ENCODE measurements around the gene GRIA3.
"Not testable (repeated sequence)": the region's sequence is repeated elsewhere in the genome, so short reads cannot be mapped to it uniquely, and the experiment has no call there.

GRIA3 gene

DNA sequence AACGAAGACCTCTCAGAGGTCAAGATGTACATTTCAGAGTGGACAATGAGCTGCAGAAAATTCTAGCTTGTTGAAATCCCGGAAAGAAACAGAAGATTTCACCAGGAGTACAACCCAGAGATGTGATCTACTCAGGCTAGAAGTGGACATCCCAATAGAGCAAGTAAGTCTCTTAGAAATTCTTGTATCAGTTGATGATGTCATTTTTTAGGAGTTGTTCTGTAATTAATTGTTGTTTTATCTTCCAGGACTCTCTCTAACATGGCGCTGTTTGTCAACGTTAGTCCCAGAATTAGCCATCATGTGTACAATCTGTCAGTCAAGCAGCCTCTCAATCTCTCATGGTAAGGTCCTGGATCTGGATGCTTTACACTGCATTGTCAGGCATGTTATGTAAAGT is 174.4 kb downstream of the GRIA3 start:
- no peak for DNase-seq

GRCh38 chrX:123361371-123361770 is 177.3 kb downstream of the GRIA3 start:
- DNase-seq: no peak

GRCh38 chrX:123386196-123386595 is 202.1 kb downstream of the GRIA3 start:
- not testable (repeated sequence) for DNase-seq

DNA sequence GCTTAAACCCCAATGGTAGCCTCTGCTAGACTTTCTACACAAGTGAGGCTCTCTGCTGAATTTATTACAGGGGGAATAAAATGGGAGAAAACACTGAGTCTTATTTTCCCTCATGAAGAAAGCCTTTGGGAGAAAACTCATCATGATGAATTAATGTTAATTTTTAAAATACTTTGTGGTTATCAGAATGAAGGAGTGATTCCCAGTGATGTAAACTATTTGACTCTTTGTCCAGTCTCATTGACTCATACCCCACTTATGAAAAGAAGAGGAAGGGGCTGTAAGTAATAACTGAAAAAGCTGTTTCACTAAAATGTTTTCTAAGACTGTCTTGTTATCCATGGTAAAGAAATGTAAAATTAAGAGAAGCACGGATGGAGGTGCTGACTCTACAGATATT is 208.8 kb downstream of the GRIA3 start:
- DNase-seq: no peak

GRCh38 chrX:123399709-123400108 is 215.6 kb downstream of the GRIA3 start:
- DNase-seq: no peak

GRCh38 chrX:123405231-123405630 is 221.2 kb downstream of the GRIA3 start:
- DNase-seq: no peak

DNA sequence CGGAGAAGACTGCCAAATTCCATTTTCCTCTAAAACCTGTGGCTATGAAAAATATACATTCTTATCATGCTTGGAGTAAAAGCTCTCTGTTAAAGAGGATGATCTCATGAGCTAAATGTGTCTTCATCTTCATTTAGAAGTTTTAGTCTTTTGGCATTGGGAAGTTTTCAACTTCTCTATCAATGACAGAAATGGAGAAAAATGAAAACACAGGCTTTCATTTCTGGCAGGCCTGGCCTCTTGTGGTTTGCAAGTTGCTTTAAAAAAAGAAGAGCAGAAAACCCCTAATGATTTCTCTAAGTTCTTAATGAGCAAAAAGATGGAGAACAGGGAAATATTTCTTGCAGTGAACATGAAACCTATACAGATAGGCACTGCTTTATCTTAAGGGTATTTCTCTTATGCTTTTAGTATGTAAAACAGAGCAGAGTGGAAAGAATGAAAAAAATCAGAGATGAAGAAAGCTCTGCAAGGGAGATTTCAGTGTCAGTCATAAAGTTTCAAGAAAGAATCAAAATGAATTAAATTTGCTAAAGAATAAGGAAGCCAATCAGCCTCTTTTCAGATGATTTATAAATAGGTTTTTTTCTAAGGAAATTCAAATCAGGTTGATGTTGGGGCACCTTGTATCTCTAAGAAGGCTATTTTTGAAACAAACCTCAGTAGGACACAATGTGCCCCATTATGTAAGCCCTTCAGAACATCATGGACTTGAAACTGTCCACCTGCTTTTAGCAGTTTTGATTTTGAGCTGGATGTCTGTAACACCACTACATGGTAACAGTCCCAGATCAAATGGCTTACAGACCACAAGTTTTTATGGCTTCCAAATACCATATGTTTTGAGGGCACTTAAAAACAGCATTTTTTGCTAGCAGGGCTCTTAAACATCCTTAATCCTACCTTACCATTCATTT is 225.0 kb downstream of the GRIA3 start:
- DNase-seq: no peak

DNA sequence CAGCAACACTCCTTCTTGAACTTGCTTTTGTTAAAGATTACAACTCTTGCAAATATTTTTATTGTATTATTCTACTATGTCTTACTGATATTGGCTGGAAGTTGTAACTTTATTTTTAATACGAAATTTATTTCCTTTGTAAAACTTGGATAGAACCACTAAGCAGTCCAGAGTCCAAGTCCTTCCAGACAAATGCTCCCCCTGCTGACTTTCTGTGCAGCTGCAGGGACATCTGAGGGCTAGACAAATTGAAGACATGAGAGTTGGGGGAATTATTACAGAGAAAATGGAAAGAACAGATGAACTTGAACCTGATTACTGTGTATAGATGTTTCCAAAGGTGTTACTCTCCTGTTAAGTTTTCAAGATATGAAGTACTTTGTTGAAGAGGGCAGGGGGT is 238.8 kb downstream of the GRIA3 start:
- no peak for DNase-seq

DNA sequence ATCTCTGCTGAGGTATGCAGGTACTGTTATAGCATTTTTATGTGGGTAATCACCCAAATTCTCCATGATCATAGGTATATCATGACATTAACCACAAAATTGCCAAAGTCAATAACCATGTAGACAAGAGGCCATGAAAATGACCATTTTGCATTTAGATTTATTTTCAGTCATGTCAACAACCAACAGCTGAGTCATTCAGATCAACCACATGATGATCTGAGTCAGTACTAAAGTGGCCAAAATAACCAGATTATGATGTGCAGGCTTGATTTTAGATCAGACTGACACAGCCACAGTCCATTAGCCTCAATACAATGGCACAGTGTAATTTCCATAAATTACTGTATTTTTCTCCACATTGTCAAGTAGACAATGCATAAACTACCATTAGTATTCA is 240.5 kb downstream of the GRIA3 start:
- DNase-seq: no peak

DNA sequence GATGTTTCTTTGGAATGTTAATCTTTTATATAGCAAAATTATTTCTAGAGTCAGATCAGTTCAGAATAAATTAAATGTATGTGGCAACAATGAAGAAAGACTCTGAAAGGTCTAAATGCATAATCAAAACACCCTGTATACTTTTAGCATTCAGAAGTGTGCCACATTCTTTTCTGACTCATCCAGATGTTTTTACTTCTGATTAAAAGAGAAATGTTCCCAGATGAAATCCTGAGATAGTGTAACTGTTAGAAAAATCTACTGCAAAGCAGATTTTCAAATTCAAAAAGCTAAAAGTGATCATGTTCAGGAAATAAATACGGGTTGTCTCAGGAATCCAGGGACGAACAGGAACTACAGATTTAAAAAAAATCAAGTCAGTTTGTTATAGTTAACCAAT is 241.4 kb downstream of the GRIA3 start:
- no peak for DNase-seq

GRCh38 chrX:123425904-123426303 is 241.8 kb downstream of the GRIA3 start:
- DNase-seq: no peak

DNA sequence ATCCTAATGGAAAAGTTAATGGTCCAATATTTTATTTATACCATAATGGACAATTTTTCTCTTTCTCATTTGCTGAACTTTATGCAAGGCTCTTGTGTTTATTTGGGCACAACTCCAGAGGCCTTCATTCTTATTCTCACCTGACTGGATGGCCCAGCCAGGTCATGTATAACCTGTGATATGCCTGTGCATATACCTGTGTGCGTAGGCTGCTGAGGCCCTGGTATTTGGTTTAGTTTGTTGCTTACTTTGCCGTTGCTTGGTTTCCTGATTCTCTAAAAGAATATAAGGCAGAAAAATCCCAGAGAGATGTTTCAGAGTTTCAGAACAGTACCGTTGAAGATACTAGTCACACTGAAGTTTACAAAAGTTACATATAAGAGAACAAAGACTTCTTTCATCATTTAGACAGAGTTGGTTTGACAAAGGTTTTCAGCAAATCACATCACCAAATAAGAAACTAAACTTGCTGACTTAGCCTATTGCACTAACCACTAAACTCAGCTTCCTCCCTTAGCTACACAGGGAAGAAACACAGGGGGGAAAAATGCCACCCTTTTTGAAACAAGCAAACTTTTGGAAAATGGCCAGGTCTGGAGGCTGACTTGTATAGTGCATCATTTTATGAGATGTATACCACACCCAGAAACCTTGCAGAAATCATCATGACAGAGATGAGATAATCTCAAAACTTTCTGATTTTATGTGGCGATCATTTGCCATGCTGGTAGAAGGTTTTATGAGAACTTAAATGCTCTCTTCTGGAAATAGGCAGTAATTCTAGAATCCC is 248.5 kb downstream of the GRIA3 start:
- DNase-seq: no peak

DNA sequence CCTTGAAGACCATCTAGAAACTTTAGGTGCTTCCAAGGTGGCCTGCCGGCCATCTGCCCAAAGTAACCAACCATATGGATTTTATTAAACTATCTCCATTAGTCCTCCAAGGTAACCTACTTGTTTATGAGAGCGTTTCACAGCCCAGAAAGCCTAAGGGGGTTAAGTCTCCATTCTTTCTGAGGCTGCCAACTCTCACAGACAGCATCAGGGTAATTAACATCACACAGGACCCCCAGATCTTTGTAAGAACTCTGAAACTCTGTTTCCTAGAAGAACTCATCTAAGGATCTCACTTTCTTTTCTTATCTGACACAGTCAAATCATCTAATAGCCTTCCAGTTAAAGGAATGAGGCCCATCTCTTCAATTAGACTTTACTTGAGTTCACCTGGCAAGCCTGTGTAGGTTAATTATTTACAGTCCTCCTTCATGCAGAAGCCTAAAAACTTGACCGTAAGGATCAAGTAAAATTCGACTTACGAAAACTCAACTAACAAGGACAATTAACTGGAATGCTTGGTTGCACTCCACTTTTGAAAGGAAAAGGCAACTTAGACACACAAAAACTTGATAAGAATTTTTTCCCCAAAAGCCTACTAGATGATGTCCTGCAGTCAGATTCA is 252.5 kb downstream of the GRIA3 start:
- DNase-seq: no peak

GRCh38 chrX:123439926-123440325 is 255.8 kb downstream of the GRIA3 start:
- DNase-seq: not testable (repeated sequence)

- DNase-seq: no peak
These were observed 258.7 kb downstream of the GRIA3 start for GRCh38 chrX:123442764-123443163.

DNA sequence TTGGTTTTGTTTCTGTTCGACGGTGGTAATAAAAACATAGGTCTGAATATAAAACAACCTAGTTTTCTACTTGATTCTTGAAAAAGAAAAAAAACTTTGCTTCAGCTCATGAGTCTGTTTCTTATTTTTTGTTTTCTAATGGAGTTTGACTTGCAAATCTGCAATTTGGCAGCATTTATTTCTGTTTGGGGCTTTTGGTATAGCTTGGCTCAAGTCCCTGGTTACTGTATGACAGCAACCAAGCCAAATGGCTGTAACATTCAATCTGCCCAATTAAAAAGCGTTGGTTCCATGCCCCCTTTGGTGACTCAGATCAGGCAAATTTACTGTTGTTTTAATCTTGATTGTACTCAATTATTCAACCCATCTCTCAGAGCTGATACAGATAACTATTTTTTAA is 263.4 kb downstream of the GRIA3 start:
- DNase-seq: no peak

DNA sequence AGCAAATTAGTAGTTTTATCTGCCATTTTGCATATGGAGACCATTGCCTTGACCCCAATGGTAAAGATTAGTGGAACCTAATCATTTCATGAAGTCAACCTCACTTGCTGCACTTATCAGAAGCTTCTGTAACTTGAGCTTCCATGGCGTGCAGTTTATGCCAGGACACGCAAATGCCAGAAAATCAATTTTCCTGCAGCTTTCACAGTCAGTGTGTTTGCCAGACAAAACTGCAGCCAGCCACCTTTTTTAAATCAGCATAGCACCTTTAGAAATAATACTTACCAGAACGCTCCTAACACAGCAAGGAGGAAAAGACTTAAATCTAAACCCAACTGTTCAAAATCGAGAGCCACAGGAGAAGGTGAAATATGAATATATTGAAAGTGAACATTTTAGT is 265.3 kb downstream of the GRIA3 start:
- DNase-seq: no peak

DNA sequence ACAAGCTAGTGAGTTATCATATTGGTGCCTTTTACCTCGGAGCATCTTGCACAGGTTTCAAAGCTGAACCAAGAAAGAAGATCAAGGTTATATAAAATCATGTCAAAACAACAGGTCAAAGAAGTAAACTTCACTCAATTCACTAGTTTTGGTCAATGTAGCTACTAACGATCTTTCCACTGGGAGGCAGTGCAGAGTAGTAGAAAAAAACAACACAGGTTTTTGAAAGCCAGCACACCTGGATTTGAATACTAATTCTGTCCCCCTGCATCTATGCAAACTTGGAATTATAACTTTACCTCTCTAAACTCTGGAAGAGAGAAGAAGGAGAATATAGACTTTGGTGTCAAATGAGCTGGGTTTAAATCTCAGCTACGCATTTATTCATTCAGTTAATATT is 266.1 kb downstream of the GRIA3 start:
- no peak for DNase-seq

- no peak for DNase-seq
These were observed 270.8 kb downstream of the GRIA3 start for GRCh38 chrX:123454712-123455431.

- no peak for DNase-seq
These were observed 271.6 kb downstream of the GRIA3 start for GRCh38 chrX:123455693-123456092.

- DNase-seq: no peak
These were observed 280.6 kb downstream of the GRIA3 start for GRCh38 chrX:123464709-123465108.

GRCh38 chrX:123468481-123468880 is 284.4 kb downstream of the GRIA3 start:
- DNase-seq: no peak
